Measurements from ENCODE around the gene TPD52L1.

TPD52L1 gene

GRCh38 chr6:125183391-125183790 is 29.8 kb downstream of the TPD52L1 start:
- no peak for DNase-seq

DNA sequence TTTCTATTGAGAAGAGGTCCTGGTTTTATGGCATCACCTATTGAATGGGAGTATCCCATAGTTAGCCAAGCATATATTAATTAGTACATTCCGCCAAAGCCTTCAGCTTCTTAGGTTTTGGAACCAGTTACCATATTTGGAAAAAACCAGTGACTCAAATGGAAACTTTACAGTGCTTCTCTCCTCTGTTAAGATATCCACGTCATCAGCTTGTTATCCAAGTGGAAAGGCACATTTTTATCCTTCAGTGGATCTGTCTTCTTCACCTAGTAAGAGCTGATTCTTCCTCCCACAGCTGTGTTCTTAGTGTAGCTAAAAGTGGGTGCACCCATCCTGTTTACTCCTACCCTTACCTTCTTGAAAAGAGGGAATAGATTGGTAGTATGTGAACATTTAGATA is 34.5 kb downstream of the TPD52L1 start:
- no peak for DNase-seq

GRCh38 chr6:125188594-125189203 is 35.1 kb downstream of the TPD52L1 start:
- no peak for DNase-seq

- no peak for DNase-seq
Observed at GRCh38 chr6:125189494-125189893, 35.9 kb downstream of the TPD52L1 start.

- DNase-seq = no peak
Observed at GRCh38 chr6:125190667-125191066, 37.1 kb downstream of the TPD52L1 start.

DNA sequence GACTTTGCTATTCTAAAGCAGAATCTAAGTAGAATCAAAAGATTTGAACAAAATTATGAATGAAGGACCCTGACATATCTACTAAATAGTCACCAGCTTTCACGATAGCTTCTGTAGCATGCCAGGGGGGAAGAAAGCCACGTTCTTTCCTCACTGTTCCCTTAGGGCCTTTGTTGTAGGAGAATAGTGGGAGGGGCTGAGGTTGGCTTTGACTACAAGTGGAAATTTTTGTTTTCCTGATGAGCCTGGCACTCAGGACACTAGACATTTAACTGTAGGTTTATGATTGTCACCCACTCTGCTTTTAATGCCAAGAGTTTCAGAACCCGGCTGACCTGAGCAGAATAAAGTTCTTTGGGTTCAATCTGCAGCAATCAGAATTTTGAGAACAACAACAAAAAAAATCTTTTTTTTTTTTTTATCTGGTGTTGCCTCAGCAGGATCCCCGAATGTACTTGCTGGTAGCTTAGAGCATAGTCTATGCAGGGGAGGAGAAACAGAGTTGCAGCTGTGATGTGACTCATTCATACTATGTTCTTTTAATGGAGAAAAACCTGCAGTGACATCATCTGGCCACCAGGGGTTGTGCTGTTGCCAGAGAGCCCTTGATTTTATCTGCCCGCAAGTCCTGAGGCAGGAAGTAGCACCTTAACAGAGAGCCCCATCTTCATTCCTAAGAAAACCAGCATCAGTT is 38.5 kb downstream of the TPD52L1 start:
- DNase-seq = peak; percentile 34

DNA sequence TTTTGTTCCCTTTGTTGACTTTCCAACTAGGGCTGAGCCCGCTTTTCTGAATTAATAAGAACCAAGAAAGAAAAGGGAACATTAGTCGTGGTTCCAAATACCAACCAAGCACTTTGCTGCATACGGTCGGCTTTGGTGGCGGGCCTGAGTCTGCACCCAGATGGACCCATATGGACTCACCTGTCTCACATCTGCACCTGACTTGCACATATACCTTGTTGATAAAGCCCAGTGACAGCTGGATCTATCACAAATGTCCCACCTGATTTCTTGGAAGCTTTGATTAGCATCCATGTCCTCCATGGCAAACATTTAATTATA is 39.0 kb downstream of the TPD52L1 start:
- DNase-seq = no peak

DNA sequence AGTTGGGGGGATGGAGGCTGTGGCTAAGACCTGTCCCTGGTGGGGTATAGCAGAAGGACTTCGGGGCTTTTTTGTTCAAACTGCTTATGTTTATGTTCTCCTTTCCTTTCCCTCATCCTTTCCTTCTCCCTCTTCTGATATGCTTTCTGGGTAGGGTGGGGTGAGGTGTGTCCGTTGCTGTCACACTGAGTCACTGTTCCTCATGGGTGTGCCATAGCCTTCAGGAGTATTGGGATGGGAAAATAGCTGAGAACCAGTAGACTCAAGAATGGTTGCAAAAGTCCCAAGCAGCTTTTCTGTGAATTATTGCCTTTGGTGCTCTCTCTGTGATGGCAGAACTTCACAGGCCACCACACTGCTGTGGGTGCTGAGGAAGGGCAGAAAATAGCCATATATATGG is 39.6 kb downstream of the TPD52L1 start:
- DNase-seq = no peak

DNA sequence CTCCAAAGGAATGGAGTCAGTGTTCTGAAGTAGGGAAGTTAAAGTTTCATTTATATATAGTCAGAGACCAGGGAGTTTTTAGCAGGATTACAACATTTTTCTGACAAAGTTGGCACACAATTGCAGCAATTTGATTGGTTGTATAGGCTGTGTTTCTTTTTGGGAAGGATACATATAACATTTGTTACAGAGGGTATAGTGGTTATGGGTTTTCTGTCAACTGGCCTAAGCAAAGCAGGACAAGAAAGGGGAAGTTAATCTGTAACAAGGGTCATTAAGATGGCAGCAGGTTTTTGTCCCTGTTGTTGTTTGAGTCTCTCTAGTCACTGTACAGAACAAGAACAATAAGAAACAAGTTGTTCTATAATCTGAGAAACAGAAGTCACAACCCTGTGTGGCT is 41.4 kb downstream of the TPD52L1 start:
- no peak for DNase-seq

- DNase-seq = no peak
Observed at GRCh38 chr6:125195526-125195925, 42.0 kb downstream of the TPD52L1 start.

GRCh38 chr6:125196613-125197012 is 43.0 kb downstream of the TPD52L1 start:
- no peak for DNase-seq

DNA sequence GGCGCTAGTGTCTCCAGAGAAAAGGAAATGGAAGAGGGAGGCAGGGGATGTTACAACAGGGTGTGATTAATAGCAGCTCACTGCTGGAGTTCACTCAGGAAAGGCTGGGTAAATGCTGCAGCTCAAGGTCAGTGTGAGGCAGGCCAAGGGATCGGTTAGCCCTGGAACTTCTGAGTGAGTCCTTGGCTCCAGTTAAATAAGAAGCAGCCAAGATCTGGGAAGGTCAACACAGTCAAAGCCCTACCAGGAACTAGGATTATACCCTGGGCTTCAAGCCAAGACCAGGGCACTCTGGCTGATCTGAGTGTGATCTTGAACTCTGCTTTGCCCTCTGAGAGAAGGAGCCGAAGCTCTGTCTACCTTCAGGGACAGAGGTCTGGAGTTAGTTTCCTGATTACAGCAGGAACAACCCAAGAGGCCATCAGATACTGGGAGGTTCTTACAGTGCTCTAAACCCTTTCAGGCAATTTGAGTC is 44.3 kb downstream of the TPD52L1 start:
- DNase-seq = no peak

DNA sequence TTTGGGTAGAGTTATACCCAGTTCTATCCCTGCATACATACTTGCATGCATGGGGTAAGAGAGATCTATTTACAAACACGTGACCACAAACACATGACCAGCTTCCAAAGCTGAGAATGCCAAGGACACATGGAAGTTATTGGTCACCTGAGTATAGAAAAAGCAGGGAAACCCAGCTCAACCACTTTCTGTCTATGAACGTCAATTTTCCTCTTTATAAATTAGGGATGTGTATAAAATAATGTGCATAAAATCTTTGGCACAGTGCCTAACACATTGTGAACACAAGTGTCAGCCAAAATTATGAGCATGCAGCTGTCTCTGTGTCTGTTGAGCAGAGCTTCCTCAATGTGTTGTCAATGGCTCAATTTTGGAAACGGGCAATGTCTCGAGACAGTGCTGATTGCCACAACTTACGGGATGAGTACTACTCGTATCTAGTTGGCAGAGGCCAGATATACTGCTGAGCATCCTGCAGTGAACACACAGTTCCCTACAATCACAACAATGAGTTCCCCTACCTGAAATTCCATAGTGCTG is 44.9 kb downstream of the TPD52L1 start:
- no peak for DNase-seq

- no peak for DNase-seq
Observed at GRCh38 chr6:125200941-125201340, 47.4 kb downstream of the TPD52L1 start.

DNA sequence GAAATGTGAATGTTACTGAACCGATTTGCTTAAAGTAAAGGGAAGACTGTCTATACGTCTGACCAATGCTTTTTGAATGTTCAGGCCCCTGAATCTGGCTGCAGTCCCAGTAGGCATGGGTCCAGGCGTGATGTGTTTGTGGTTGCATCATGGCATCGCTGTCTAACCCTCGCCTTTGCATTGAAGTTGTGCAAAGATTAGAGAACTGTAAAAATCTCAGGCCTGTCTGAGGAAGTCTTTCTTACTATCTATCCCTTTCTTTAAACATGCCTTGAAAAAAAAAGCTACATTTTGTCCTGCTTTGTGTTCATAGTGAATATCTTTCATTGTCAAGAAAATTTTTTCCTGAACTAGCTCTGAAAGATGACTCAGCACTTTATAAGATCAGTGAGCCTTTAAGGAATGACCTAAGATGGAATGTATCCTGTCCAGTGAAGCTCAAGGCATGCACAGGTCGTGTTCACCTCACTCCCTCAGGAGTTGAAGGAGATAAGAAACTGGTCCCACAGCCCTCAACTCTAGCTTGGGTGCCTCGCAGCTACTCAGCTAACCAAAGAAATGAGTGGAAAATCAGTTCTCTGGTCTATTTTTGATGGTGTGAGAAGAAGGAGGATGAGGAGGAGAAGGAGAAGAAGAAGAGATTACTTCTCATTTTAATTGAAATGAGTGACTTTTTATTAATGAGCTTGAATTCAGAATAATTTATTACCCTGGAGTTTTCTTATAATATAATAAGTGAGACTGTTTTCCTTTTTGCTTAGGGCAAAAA is 48.6 kb downstream of the TPD52L1 start:
- DNase-seq = no peak

DNA sequence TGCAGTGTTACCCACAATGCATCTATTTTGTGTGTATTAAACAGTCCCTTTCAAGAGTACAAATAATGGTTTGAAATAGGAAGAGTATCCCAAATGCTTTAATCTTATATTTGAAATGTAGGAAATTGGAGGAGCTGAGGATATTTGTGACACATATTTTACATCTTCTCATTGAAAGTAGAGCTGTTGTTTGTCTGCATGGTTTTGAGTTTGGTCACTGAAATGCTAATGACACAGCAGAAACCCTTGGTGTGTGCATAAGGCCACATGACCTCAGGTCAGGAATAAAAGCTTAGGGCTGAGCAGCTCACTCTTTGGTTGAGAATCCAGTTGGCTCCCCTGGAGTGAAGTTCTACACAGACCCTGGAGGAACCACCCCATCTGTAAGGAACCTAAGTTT is 49.8 kb downstream of the TPD52L1 start:
- DNase-seq = no peak

DNA sequence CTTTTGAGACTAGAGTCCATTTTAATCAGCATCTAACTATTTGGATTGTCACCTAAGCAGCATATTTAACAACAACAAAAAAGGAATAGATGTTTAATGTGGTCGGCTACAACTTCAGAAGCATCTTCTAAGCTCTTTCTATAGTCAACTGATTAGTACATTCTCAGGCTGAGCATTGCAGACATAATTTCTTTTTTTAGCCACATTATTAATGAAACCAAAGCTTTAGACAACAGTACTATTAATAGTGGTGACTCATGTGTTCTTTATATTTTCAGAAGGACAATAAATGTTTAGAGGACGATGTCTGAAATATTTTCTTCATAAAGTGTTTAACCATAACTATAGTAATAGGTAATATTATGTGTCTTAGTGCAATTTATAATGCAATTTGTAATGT is 52.4 kb downstream of the TPD52L1 start:
- no peak for DNase-seq

DNA sequence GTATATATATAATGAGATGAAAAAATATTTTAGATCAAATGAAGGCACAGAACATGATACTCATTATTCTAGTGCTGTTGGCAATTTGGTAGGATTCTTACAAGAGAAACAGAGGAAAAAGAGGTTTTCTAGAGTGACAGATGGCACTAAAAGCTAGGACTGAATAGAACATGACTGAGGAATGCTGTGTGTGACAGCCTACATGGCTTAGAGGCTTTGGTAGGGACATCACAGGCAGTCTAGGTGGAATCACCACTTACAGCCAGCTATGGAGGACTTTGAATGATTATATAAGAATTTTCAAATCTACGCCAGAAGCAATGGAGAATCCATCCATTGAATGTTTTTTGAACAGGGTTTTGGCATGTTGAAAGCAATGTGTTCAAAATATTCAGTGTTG is 52.8 kb downstream of the TPD52L1 start:
- no peak for DNase-seq

DNA sequence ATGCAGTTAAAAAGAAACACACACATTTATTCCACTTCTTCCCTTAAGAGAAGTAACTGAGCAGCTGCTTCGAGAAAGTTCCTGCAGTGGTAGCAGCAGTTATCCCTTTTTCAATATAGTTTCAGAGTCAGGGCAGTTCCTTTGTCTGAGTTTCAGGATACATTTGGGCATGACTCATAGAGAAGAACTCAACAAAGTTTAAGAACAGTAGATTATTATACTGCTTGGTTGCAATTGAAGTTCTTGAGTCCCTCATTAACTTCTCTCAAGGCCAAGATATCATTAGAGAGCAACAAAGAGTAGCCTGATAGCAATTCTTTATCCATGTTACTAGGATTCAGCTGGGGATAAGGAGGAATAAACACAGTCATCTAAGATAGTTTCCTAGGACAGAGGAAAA is 54.4 kb downstream of the TPD52L1 start:
- no peak for DNase-seq

- DNase-seq = no peak
Observed at GRCh38 chr6:125208625-125209249, 55.2 kb downstream of the TPD52L1 start.

- no peak for DNase-seq
Observed at GRCh38 chr6:125210667-125211066, 57.1 kb downstream of the TPD52L1 start.

DNA sequence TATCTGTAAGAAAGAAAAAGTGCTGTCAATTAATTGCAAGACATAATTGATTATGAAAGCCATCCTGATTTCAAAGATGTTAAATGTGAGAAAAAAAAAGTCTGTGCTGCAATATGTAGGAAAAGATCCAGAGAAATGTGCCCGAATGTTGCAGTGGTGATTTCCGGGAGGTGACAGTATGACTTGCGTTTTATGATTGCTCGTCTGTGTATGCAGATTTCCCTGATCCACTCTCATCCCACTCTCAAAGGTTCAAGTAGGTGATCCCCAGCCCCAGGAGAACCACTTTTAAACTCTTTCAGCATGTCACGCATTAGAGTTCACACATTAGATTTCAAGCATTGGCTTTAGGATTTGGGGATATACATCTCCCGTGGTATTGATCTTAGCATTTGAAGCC is 57.8 kb downstream of the TPD52L1 start:
- no peak for DNase-seq

DNA sequence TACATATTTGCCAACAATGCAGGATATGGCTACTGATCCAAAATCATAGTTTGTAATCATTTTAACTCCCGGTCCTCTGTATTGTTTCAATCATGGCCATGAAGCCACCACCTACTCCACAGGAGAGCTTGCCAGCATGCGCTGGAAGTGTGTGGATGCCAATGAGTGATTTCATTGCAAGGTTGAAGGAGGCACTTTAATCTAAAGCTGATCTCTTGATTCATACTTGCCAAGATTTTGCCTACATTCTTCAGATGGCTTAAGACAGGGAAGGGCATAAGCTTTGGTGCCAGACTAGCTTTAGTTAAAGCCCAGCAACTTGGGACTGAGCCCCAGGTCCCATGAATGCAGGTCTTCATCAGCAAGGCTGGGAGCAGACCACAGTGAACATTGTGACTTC is 58.8 kb downstream of the TPD52L1 start:
- DNase-seq = no peak

DNA sequence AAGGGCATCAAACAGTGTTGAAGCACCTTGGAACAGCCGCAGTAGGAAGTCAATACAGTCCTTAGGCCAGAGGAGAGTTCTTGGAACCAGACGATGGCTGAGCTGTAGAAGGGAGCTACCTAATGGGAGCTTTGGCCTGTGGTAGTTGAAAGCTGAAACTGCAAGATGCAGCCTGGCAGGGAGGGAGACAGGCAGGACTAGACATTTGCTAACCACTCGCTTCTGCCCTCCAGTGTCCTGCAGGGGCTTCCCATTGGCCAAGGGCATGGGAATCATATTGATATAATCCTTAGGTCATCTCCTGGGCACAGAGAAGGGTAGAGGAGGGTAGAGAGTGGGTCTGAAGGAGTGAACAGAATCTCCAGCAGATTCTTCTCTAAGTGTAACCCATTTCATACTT is 60.4 kb downstream of the TPD52L1 start:
- no peak for DNase-seq

Data from NCI-H1436 (cell line).